ENCODE data around the gene STIM2. TPM values are rescaled to one million over a fixed set of nuclear protein-coding genes. Genes with fewer than 3 reads are reported as not detected.

STIM2 gene
- polyA plus RNA-seq, 3 donors: 8.6 to 16.5 (median 8.8) TPM

DNA sequence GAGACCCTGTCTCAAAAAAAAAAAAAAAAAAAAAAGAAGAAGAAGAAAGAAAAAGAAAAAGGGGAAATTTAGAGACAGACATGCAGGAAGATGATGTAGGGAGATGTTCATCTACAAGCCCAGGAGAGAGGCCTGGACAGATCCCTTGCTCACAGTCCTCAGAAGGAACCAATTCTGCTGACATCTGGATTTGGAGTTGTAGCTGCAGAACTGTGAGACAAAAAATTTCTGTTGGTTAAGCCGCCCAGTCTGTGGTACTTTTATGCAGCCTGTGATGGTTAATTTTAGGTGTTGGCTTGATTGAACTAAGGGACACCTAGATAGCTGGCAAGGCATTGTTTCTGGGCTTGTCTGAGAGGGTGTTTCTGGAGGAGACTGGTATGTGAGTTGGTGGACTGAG is 10.1 kb upstream of the STIM2 start:
- Histone ChIP-seq H3K79me2 (ENCODE audit: insufficient read depth, low read length) (no peaks in the 10 kb centered on the region), H3K9me3 (replicated peaks in 1 of 2; ENCODE audit: control insufficient read depth in 1 of 2, insufficient read depth in 1 of 2, low read length in 2 of 2) (no peaks in the 10 kb centered on the region), H4K20me1 (ENCODE audit: insufficient read depth, low read length) (no peaks in the 10 kb centered on the region), H3K27me3 (ENCODE audit: control insufficient read depth in 2 of 2, insufficient read depth in 2 of 2, low read length in 2 of 2) (no peaks in the 10 kb centered on the region), H3K9ac (ENCODE audit: insufficient read depth, low read length, poor library complexity, severe bottlenecking) (no peak overlapping the region), H3K4me2 (replicated peaks; ENCODE audit: extremely low read depth, low read length, poor library complexity, severe bottlenecking) (no peak overlapping the region), H3K4me1 (ENCODE audit: control insufficient read depth in 1 of 2, insufficient read depth in 2 of 2, low read length in 2 of 2) (peaks cover 8 to 24% of the 10 kb centered on the region in 2 donors), H2AFZ (ENCODE audit: insufficient read depth, low read depth, low read length, poor library complexity, severe bottlenecking) (no peak overlapping the region), H3K36me3 (replicated peaks in 1 of 2; ENCODE audit: control insufficient read depth in 1 of 2, insufficient read depth in 2 of 2, low read length in 2 of 2) (no peaks in the 10 kb centered on the region), H3K27ac (ENCODE audit: low read depth in 1 of 2, low read length in 2 of 2) (no peak overlapping the region), H3K4me3 (replicated peaks in 1 of 3; ENCODE audit: low read depth in 2 of 3, low read length in 3 of 3) (no peak overlapping the region)
- intact Hi-C loops (cut with micrococcal nuclease): no loop called here
- peaks cover 21% of the 10 kb centered on the region for H3K4me1 Mint-ChIP-seq
- DNase-seq: no peak
- WGBS (ENCODE audit: insufficient coverage): 100% methylated on average over 1 of the region's 1 CpG
- H3K4me3 Mint-ChIP-seq: no peak overlapping the region
- no peak overlapping the region for H3K27ac Mint-ChIP-seq
- peaks cover 2 to 6% (median 3%) of the 10 kb centered on the region in 3 donors for H3K27me3 Mint-ChIP-seq (ENCODE audit: low read depth in 3 of 3)
- TF ChIP-seq, protein P1, sequence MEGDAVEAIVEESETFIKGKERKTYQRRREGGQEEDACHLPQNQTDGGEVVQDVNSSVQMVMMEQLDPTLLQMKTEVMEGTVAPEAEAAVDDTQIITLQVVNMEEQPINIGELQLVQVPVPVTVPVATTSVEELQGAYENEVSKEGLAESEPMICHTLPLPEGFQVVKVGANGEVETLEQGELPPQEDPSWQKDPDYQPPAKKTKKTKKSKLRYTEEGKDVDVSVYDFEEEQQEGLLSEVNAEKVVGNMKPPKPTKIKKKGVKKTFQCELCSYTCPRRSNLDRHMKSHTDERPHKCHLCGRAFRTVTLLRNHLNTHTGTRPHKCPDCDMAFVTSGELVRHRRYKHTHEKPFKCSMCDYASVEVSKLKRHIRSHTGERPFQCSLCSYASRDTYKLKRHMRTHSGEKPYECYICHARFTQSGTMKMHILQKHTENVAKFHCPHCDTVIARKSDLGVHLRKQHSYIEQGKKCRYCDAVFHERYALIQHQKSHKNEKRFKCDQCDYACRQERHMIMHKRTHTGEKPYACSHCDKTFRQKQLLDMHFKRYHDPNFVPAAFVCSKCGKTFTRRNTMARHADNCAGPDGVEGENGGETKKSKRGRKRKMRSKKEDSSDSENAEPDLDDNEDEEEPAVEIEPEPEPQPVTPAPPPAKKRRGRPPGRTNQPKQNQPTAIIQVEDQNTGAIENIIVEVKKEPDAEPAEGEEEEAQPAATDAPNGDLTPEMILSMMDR (IDR thresholded peaks at IDR 0.05): no peak
- H3K9me3 Mint-ChIP-seq: peaks cover 0 to 2% (median 0%) of the 10 kb centered on the region in 7 donors
- no peaks in the 10 kb centered on the region for H3K36me3 Mint-ChIP-seq

DNA sequence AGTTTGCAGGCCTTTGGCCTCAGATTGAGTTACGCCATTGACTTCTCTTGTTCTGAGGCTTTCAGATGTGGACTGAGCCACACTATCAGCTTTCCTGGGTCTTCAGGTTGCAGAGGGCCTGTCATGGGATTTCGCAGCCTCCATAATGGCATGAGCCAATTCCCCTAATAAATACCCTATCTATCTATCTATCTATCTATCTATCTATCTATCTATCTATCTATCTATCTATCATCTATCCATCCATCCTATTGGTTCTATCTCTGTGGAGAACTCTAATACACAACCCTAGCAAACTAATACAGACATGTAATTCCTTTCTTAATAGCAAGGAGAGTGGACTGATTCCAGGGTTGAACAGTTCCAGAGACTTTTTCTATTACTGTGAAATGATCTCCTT is 9.5 kb upstream of the STIM2 start:
- Histone ChIP-seq H3K79me2 (ENCODE audit: insufficient read depth, low read length) (no peaks in the 10 kb centered on the region), H4K20me1 (ENCODE audit: insufficient read depth, low read length) (no peaks in the 10 kb centered on the region), H3K4me3 (replicated peaks in 1 of 3; ENCODE audit: low read depth in 2 of 3, low read length in 3 of 3) (no peak overlapping the region), H3K27me3 (ENCODE audit: control insufficient read depth in 2 of 2, insufficient read depth in 2 of 2, low read length in 2 of 2) (no peaks in the 10 kb centered on the region), H3K4me2 (replicated peaks; ENCODE audit: extremely low read depth, low read length, poor library complexity, severe bottlenecking) (no peak overlapping the region), H3K27ac (ENCODE audit: low read depth in 1 of 2, low read length in 2 of 2) (no peak overlapping the region), H2AFZ (ENCODE audit: insufficient read depth, low read depth, low read length, poor library complexity, severe bottlenecking) (no peak overlapping the region), H3K9me3 (replicated peaks in 1 of 2; ENCODE audit: control insufficient read depth in 1 of 2, insufficient read depth in 1 of 2, low read length in 2 of 2) (no peaks in the 10 kb centered on the region), H3K36me3 (replicated peaks in 1 of 2; ENCODE audit: control insufficient read depth in 1 of 2, insufficient read depth in 2 of 2, low read length in 2 of 2) (no peaks in the 10 kb centered on the region), H3K9ac (ENCODE audit: insufficient read depth, low read length, poor library complexity, severe bottlenecking) (no peak overlapping the region), H3K4me1 (ENCODE audit: control insufficient read depth in 1 of 2, insufficient read depth in 2 of 2, low read length in 2 of 2) (peaks cover 8 to 24% of the 10 kb centered on the region in 2 donors)
- intact Hi-C loops (cut with micrococcal nuclease): no loop called here
- DNase-seq: no peak
- Mint-ChIP-seq H3K27me3 (ENCODE audit: low read depth in 3 of 3) (peaks cover 2 to 6% (median 3%) of the 10 kb centered on the region in 3 donors), H3K4me3 (no peak overlapping the region), H3K9me3 (peaks cover 0 to 2% (median 0%) of the 10 kb centered on the region in 7 donors), H3K27ac (no peak overlapping the region), H3K36me3 (no peaks in the 10 kb centered on the region), H3K4me1 (peaks cover 21% of the 10 kb centered on the region)
- 100% methylated on average over 2 of the region's 2 CpGs for WGBS (ENCODE audit: insufficient coverage)
- TF ChIP-seq, protein P1 (IDR thresholded peaks at IDR 0.05): no peak
